Dermis microvascular lymphatic vessel endothelial cell (primary cell): ENCODE measurements around the gene CYFIP1. TPM values are rescaled to one million over a fixed set of nuclear protein-coding genes. Genes with fewer than 3 reads are reported as not detected.

ENCODE experiments used
- DNase-seq, 2 donors: peaks; one replicate each; pipeline versions ENCODE4 v3.0.0 to v3.0.0-alpha.2; 2010; ENCODE audit warnings: low read depth in 2 of 2
- total RNA-seq: library from RNA; depleted of rRNA; stranded (reverse); fragments of >200 nt; gene quantifications from 2 replicates; pipeline ENCODE4 v1.2.1, GENCODE V29; 2014

The CYFIP1 gene
- total RNA-seq, 1 donor from 2014 or later: 78.9 TPM

DNA sequence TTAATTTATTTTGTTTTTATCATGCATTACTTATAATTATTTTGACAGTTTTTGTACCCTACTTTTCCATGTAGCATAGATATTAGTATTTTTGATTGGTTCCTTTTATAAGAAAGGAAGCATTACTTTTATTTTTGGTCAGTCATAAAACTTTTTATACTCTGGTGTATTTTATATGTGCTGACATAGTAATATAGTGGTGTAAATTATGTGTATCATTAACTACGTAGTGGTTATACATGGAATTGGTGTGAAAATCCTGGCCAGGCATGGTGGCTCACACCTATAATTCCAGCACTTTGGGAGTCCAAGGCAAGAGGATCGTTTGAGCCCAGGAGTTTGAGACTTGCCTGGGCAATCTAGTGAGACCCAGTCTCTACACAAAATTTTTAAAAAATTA, 160.5 kb downstream of the CYFIP1 start:
- no peak for DNase-seq

Other genes starting within 250 kb of the CYFIP1 start
- gene NIPA1, start 193.7 kb downstream of the CYFIP1 start, total RNA-seq: 9.1 and 11.3 TPM in 2 replicates
- 55.8 and 56.6 TPM in 2 replicates for gene NIPA2, start 141.7 kb downstream of the CYFIP1 start, total RNA-seq
- gene TUBGCP5, start 59.2 kb upstream of the CYFIP1 start, total RNA-seq: 11.9 and 12.6 TPM in 2 replicates
- not detected in 2 replicates for gene GOLGA6L1, start 156.5 kb upstream of the CYFIP1 start, total RNA-seq